ENCODE results near the gene MKRN2OS.

MKRN2OS gene

DNA sequence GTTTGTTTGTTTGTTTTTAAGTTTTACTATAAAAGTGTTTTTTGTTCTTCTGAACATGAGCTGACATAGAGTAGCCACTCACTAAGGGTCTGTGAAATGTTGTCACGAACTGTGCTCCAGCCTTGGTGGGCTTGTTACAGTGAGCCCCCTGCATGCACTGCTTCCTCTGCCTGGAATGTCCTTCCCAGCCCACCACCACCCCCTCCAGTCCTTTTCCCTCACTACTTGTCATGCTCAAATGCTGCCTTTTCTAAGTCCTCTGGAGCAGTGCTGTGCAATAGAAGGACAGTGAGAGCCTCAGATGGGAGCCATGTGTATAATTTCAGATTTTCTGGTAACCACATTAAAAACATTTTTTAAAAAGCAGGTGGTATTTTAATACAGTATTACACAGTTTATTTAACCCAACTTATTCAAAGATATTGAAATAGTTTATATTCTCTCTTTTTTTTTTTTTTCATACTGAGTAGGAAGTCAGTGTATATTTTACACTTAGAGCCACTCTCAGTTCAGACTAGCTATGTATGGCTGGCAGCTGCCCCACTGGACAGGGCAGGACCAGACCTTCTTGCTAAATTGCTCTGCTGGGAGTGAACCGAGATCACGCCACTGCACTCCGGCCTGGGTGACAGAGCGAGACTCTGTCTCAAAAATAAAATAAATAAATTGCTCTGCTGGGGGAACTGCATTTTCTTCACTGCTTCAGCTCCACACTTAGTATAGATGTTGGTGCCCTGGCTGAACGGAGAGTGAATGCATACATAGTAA, 26.9 kb downstream of the MKRN2OS start:
- Histone ChIP-seq H3K27ac (ENCODE audit: low read length) (no peak overlapping the region), H3K36me3 (replicated peaks; ENCODE audit: insufficient read depth, low read length) (no peaks in the 10 kb centered on the region; the same call in 1 of the 2 replicates), H2AFZ (ENCODE audit: low read length) (no peak overlapping the region), H3K9me3 (replicated peaks; ENCODE audit: insufficient read depth, low read length) (no peaks in the 10 kb centered on the region), H3K4me2 (ENCODE audit: low read depth, low read length) (no peak overlapping the region), H3K4me1 (ENCODE audit: low read length) (no peaks in the 10 kb centered on the region), H3K9ac (ENCODE audit: low read length) (no peak overlapping the region), H3K9me2 (replicated peaks; ENCODE audit: insufficient read depth, low read length) (no peaks in the 10 kb centered on the region), H3K27me3 (replicated peaks; ENCODE audit: insufficient read depth, low read length) (no peaks in the 10 kb centered on the region), H4K20me1 (ENCODE audit: insufficient read depth, low read length) (no peaks in the 10 kb centered on the region), H3K4me3 (ENCODE audit: low read length) (no peak overlapping the region), H3K79me2 (ENCODE audit: low read length) (no peaks in the 10 kb centered on the region), H3F3A (ENCODE audit: insufficient read depth, low read length) (no peaks in the 10 kb centered on the region)
- DNase-seq, result no peak
- TF ChIP-seq, protein P1, sequence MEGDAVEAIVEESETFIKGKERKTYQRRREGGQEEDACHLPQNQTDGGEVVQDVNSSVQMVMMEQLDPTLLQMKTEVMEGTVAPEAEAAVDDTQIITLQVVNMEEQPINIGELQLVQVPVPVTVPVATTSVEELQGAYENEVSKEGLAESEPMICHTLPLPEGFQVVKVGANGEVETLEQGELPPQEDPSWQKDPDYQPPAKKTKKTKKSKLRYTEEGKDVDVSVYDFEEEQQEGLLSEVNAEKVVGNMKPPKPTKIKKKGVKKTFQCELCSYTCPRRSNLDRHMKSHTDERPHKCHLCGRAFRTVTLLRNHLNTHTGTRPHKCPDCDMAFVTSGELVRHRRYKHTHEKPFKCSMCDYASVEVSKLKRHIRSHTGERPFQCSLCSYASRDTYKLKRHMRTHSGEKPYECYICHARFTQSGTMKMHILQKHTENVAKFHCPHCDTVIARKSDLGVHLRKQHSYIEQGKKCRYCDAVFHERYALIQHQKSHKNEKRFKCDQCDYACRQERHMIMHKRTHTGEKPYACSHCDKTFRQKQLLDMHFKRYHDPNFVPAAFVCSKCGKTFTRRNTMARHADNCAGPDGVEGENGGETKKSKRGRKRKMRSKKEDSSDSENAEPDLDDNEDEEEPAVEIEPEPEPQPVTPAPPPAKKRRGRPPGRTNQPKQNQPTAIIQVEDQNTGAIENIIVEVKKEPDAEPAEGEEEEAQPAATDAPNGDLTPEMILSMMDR (IDR thresholded peaks at IDR 0.05; ENCODE audit: low read length), result no peak
- no peak for TF ChIP-seq EZH2 (optimal IDR thresholded peaks at IDR 0.05; ENCODE audit: low read depth, low read length)
- TF ChIP-seq EZH2phosphoT487 (IDR thresholded peaks at IDR 0.05; ENCODE audit: low read length), result no peak

- Histone ChIP-seq H3F3A (ENCODE audit: insufficient read depth, low read length) (no peaks in the 10 kb centered on the region), H3K36me3 (replicated peaks; ENCODE audit: insufficient read depth, low read length) (no peaks in the 10 kb centered on the region; the same call in 1 of the 2 replicates), H3K9ac (ENCODE audit: low read length) (no peak overlapping the region), H3K27me3 (replicated peaks; ENCODE audit: insufficient read depth, low read length) (no peaks in the 10 kb centered on the region), H4K20me1 (ENCODE audit: insufficient read depth, low read length) (no peaks in the 10 kb centered on the region), H2AFZ (ENCODE audit: low read length) (no peak overlapping the region), H3K4me3 (ENCODE audit: low read length) (no peak overlapping the region), H3K79me2 (ENCODE audit: low read length) (no peaks in the 10 kb centered on the region), H3K4me1 (ENCODE audit: low read length) (no peaks in the 10 kb centered on the region), H3K27ac (ENCODE audit: low read length) (no peak overlapping the region), H3K9me2 (replicated peaks; ENCODE audit: insufficient read depth, low read length) (no peaks in the 10 kb centered on the region), H3K9me3 (replicated peaks; ENCODE audit: insufficient read depth, low read length) (no peaks in the 10 kb centered on the region), H3K4me2 (ENCODE audit: low read depth, low read length) (no peak overlapping the region)
- TF ChIP-seq EZH2 (optimal IDR thresholded peaks at IDR 0.05; ENCODE audit: low read depth, low read length), result no peak
- TF ChIP-seq, protein P1 (IDR thresholded peaks at IDR 0.05; ENCODE audit: low read length), result no peak
- no peak for TF ChIP-seq EZH2phosphoT487 (IDR thresholded peaks at IDR 0.05; ENCODE audit: low read length)
- DNase-seq, result no peak
These were observed 28.4 kb downstream of the MKRN2OS start for GRCh38 chr3:12516873-12517272.

- Histone ChIP-seq H3K4me1 (ENCODE audit: low read length) (no peaks in the 10 kb centered on the region), H3K9ac (ENCODE audit: low read length) (no peak overlapping the region), H3K9me2 (replicated peaks; ENCODE audit: insufficient read depth, low read length) (no peaks in the 10 kb centered on the region), H3K27me3 (replicated peaks; ENCODE audit: insufficient read depth, low read length) (no peaks in the 10 kb centered on the region), H3K9me3 (replicated peaks; ENCODE audit: insufficient read depth, low read length) (no peaks in the 10 kb centered on the region), H3F3A (ENCODE audit: insufficient read depth, low read length) (no peaks in the 10 kb centered on the region), H3K4me2 (ENCODE audit: low read depth, low read length) (no peak overlapping the region), H4K20me1 (ENCODE audit: insufficient read depth, low read length) (no peaks in the 10 kb centered on the region), H3K27ac (ENCODE audit: low read length) (no peak overlapping the region), H3K36me3 (replicated peaks; ENCODE audit: insufficient read depth, low read length) (no peaks in the 10 kb centered on the region; the same call in 1 of the 2 replicates), H3K4me3 (ENCODE audit: low read length) (no peak overlapping the region), H3K79me2 (ENCODE audit: low read length) (no peaks in the 10 kb centered on the region), H2AFZ (ENCODE audit: low read length) (no peak overlapping the region)
- DNase-seq, result no peak
- TF ChIP-seq EZH2 (optimal IDR thresholded peaks at IDR 0.05; ENCODE audit: low read depth, low read length), result no peak
- TF ChIP-seq EZH2phosphoT487 (IDR thresholded peaks at IDR 0.05; ENCODE audit: low read length), result no peak
- TF ChIP-seq, protein P1 (IDR thresholded peaks at IDR 0.05; ENCODE audit: low read length), result no peak
These were observed 29.7 kb downstream of the MKRN2OS start for GRCh38 chr3:12515631-12516030.
